ENCODE measurements around the gene TMEM201.

Gene TMEM201

DNA sequence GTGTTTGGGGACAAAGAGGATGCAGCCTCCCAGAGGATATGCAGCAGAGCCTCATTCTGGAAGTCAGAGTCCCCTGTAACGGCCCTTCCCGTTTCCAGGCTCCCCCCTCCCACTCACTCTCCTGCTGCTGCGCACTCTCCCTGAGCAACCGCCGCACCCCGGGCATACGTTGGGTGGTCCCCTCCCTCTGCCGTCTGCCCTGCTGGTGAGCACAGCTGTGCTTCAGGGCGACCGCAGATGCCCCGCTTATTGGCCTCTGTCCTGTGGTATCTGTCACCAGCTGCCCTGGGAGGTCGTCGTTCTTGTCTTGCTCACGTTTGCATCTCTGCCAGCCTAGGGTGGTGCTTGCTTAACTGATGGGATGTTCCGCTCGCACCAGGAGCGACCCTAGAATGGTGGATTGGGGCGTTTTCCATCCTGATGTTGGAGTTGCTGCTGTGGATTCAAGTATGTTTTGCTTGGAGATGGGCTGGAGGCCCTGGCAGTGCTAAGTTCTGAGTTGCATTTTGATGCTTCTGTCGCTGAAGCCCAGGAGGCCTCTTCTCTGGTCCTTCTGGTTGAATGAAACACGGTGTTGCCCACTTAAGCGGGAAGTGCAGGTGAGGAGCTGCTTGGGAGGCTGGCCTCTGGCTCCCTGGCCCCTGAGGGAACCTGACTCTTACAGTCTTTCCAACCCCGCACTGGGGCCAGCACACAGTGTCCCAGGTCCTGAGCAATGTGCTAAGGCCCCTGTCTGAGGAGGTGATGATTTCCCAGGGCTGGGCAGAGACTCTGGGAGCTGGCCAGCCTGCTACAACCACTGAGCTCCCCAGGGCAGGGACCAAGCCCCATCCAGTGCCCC lies 3.2 kb downstream of the TMEM201 start:
- Mint-ChIP-seq H3K4me1 (ENCODE audit: low read depth) (peaks cover 62% of the 10 kb centered on the region), H3K36me3 (ENCODE audit: low read depth) (peaks cover 9% of the 10 kb centered on the region), H3K27me3 (peaks cover 6% of the 10 kb centered on the region), H3K4me3 (peak overlapping the region; percentile 50), H3K9me3 (no peaks in the 10 kb centered on the region), H3K27ac (peak overlapping the region; percentile 31)
- intact Hi-C loops (cut with micrococcal nuclease): loop anchor here (5.0 kb wide), 1 partner anchor 165 kb away; no protein-coding TSS in a partner anchor

- peaks cover 61% of the 10 kb centered on the region for H3K4me1 Mint-ChIP-seq (ENCODE audit: low read depth)
- H3K9me3 Mint-ChIP-seq: no peaks in the 10 kb centered on the region
- H3K36me3 Mint-ChIP-seq (ENCODE audit: low read depth): peaks cover 16% of the 10 kb centered on the region
- peak overlapping the region; percentile 23 for H3K4me3 Mint-ChIP-seq
- intact Hi-C loops (cut with micrococcal nuclease): loop anchor here (5.0 kb wide), 1 partner anchor 165 kb away; no protein-coding TSS in a partner anchor
- H3K27me3 Mint-ChIP-seq: peaks cover 6% of the 10 kb centered on the region
- H3K27ac Mint-ChIP-seq: peak overlapping the region; percentile 31
Observed at GRCh38 chr1:9592510-9593075, 3.9 kb downstream of the TMEM201 start.

- intact Hi-C loops (cut with micrococcal nuclease): loop anchor here (5.0 kb wide), 1 partner anchor 166 kb away; no protein-coding TSS in a partner anchor
- peak overlapping the region; percentile 46 for H3K4me3 Mint-ChIP-seq
- peaks cover 55% of the 10 kb centered on the region for H3K4me1 Mint-ChIP-seq (ENCODE audit: low read depth)
- H3K27ac Mint-ChIP-seq: peak overlapping the region; percentile 31
- no peaks in the 10 kb centered on the region for H3K9me3 Mint-ChIP-seq
- peaks cover 4% of the 10 kb centered on the region for H3K27me3 Mint-ChIP-seq
- H3K36me3 Mint-ChIP-seq (ENCODE audit: low read depth): peaks cover 21% of the 10 kb centered on the region
Observed at GRCh38 chr1:9593147-9593491, 4.4 kb downstream of the TMEM201 start.

GRCh38 chr1:9593492-9594465 lies 5.1 kb downstream of the TMEM201 start:
- H3K27ac Mint-ChIP-seq: peak overlapping the region; percentile 31

DNA sequence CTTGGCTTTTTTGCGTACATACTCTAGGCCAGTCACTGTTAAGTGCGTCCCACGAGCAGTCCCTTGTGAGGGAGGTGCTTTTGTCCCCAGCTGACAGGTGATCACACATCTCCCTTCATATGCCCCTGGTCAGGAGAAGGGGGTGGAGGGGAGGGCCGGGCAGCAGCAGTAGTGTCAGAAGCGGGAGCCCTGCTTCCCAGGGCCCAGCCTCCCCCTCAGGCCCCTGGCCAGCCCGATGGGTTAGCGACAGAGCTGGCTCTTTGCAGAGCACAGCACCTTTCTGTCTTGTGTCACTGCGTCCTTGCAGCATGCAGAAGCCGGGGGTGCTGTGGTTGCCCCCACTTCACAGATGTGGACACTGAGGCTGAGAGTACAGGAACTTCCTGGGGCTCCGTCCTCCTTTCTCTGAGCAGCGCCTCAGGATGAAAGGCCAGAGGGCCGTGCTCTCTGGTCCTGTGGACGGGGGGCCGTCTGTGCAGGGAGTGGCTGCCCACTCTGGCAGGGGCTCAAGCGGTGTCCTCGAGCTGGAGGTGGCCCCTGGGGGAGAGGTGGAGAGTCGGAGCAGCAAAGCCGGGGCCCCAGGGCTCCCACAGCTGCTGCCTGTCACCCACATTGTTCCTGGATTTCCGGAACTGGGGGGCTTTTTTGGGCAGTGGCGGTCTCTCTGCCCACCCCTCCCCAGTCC lies 5.9 kb downstream of the TMEM201 start:
- intact Hi-C loops (cut with micrococcal nuclease): loop anchor here (5.0 kb wide), 1 partner anchor 167 kb away; no protein-coding TSS in a partner anchor
- Mint-ChIP-seq H3K36me3 (ENCODE audit: low read depth) (peaks cover 36% of the 10 kb centered on the region), H3K4me3 (no peak overlapping the region), H3K9me3 (no peaks in the 10 kb centered on the region), H3K4me1 (ENCODE audit: low read depth) (peaks cover 49% of the 10 kb centered on the region), H3K27me3 (peaks cover 3% of the 10 kb centered on the region), H3K27ac (no peak overlapping the region)

More at GRCh38 chr1:9593492-9594465, 5.1 kb downstream of the TMEM201 start:
- Mint-ChIP-seq H3K27me3 (peaks cover 4% of the 10 kb centered on the region), H3K36me3 (ENCODE audit: low read depth) (peaks cover 28% of the 10 kb centered on the region), H3K4me1 (ENCODE audit: low read depth) (peaks cover 53% of the 10 kb centered on the region), H3K9me3 (no peaks in the 10 kb centered on the region), H3K4me3 (peak overlapping the region; percentile 46)
- intact Hi-C loops (cut with micrococcal nuclease): loop anchor here (5.0 kb wide), 1 partner anchor 166 kb away; no protein-coding TSS in a partner anchor

GRCh38 chr1:9595156-9595967 lies 6.7 kb downstream of the TMEM201 start:
- H3K4me3 Mint-ChIP-seq: no peak overlapping the region
- intact Hi-C loops (cut with micrococcal nuclease): no loop called here
- no peaks in the 10 kb centered on the region for H3K27me3 Mint-ChIP-seq
- H3K36me3 Mint-ChIP-seq (ENCODE audit: low read depth): peaks cover 44% of the 10 kb centered on the region
- no peak overlapping the region for H3K27ac Mint-ChIP-seq
- H3K9me3 Mint-ChIP-seq: no peaks in the 10 kb centered on the region
- peaks cover 41% of the 10 kb centered on the region for H3K4me1 Mint-ChIP-seq (ENCODE audit: low read depth)

DNA sequence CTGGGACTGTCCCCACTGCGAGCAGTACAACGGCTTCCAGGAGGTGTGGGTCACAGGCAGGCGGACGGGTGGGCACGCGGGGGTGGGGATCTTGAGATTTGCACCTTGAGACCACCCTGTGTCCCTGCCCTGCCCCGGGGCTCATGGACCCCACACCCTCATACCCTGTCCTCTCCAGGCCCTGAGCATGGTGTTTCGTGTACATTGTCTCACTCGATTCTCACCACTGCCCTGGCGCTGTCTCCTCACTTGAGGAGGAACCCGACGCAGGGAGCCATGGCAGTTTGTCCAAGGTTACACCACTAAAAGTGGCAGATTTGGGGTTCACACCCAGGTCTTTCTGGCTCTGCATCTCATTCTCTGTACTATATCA lies 7.2 kb downstream of the TMEM201 start:
- no peaks in the 10 kb centered on the region for H3K9me3 Mint-ChIP-seq
- no peaks in the 10 kb centered on the region for H3K27me3 Mint-ChIP-seq
- peaks cover 35% of the 10 kb centered on the region for H3K4me1 Mint-ChIP-seq (ENCODE audit: low read depth)
- no peak overlapping the region for H3K27ac Mint-ChIP-seq
- intact Hi-C loops (cut with micrococcal nuclease): no loop called here
- peaks cover 50% of the 10 kb centered on the region for H3K36me3 Mint-ChIP-seq (ENCODE audit: low read depth)
- H3K4me3 Mint-ChIP-seq: no peak overlapping the region

DNA sequence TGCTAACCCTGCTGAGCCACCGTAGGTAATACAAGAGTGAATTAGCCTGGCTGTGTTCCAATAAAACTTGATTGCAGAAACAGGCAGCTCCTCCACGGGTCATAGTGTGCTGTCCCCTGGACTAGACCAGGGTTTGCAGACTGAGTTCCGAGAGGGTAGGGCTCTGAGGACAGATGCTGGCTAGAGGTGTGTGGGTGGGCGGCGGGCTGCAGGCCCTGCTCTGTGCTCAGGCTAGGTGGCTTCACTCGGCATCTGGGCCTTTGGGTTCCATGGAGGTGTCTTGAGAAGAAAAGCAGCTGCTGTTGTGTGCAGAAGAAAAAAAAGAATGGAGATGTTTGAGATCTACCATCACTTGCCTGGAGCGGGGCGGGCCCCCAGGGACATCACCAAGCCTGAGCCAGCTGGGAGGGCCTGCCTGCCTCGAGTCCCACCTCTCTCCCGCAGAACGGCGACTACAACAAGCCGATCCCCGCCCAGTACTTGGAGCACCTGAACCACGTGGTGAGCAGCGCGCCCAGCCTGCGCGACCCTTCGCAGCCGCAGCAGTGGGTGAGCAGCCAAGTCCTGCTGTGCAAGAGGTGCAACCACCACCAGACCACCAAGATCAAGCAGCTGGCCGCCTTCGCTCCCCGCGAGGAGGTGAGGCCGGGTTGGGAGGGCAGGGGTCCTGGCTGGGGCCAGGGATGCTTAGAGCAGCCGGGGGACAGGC lies 7.9 kb downstream of the TMEM201 start:
- no peak overlapping the region for H3K4me3 Mint-ChIP-seq
- intact Hi-C loops (cut with micrococcal nuclease): no loop called here
- H3K27me3 Mint-ChIP-seq: no peaks in the 10 kb centered on the region
- H3K4me1 Mint-ChIP-seq (ENCODE audit: low read depth): peaks cover 29% of the 10 kb centered on the region
- no peaks in the 10 kb centered on the region for H3K9me3 Mint-ChIP-seq
- H3K27ac Mint-ChIP-seq: no peak overlapping the region
- peaks cover 56% of the 10 kb centered on the region for H3K36me3 Mint-ChIP-seq (ENCODE audit: low read depth)

GRCh38 chr1:9597361-9598315 lies 8.9 kb downstream of the TMEM201 start:
- Mint-ChIP-seq H3K27me3 (no peaks in the 10 kb centered on the region), H3K4me1 (ENCODE audit: low read depth) (peaks cover 19% of the 10 kb centered on the region), H3K27ac (no peak overlapping the region), H3K36me3 (ENCODE audit: low read depth) (peaks cover 67% of the 10 kb centered on the region), H3K4me3 (no peak overlapping the region), H3K9me3 (no peaks in the 10 kb centered on the region)
- intact Hi-C loops (cut with micrococcal nuclease): no loop called here

DNA sequence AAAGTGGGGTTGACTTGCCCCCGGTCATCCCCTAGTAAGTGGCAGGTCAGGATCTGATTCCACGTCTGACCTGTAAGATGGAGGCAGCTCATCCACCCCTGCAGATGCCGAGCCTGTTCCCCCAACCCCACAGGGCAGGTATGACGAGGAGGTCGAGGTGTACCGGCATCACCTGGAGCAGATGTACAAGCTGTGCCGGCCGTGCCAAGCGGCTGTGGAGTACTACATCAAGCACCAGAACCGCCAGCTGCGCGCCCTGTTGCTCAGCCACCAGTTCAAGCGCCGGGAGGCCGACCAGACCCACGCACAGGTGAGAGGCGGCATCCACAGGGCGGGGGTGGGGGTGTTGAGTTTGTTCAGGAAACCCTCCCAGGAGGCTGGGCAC lies 9.6 kb downstream of the TMEM201 start:
- Mint-ChIP-seq H3K36me3 (ENCODE audit: low read depth) (peaks cover 73% of the 10 kb centered on the region), H3K4me1 (ENCODE audit: low read depth) (peaks cover 12% of the 10 kb centered on the region)
- intact Hi-C loops (cut with micrococcal nuclease): no loop called here

DNA sequence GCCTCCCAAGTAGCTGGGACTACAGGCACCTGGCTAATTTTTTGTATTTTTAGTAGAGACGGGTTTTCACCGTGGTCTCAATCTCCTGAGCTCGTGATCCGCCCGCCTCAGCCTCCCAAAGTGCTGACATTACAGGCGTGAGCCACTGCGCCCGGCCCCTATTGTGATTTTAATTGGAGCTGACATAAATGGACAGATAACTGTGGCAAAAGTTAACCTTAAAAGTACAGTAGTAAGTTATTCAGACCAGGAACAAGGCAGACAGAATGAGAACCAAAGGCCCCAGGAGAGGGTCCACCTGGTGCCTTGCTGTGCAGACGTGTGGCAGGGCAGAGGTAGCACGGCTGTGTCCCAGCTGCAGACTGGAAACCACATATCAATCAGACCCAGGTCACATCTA lies 11.0 kb downstream of the TMEM201 start:
- intact Hi-C loops (cut with micrococcal nuclease): no loop called here
- Mint-ChIP-seq H3K36me3 (ENCODE audit: low read depth) (peaks cover 88% of the 10 kb centered on the region), H3K9me3 (no peaks in the 10 kb centered on the region), H3K27me3 (no peaks in the 10 kb centered on the region), H3K27ac (no peak overlapping the region), H3K4me1 (ENCODE audit: low read depth) (no peaks in the 10 kb centered on the region), H3K4me3 (no peak overlapping the region)

More for the DNA sequence above, 9.6 kb downstream of the TMEM201 start:
- Mint-ChIP-seq H3K27ac (no peak overlapping the region), H3K27me3 (no peaks in the 10 kb centered on the region), H3K4me3 (no peak overlapping the region), H3K9me3 (no peaks in the 10 kb centered on the region)

All from dendritic cell treated with granulocyte-macrophage colony-stimulating factor and Interleukin-4, amounts not matched to agents 40 ng/mL and 50 ng/mL, for 4 days (primary cell).